Calu3 (cell line): ENCODE measurements around the gene COL16A1. TPM values are rescaled to one million over a fixed set of nuclear protein-coding genes. Genes with fewer than 3 reads are reported as not detected.

Source experiments
- BruUV-seq: library from RNA; stranded (reverse); fragments of 400-500 nt; replicated peaks from 2 replicates; lab custom pipeline; 2021; lab: Mats Ljungman, UMichigan
- CTCF ChIA-PET: fragments of 300-600 bp; sonication (Branson Sonifier 250); formaldehyde crosslinking; loops from one replicate; lab custom pipeline; 2022; ENCODE audit warnings: antibody characterized with exemption; lab: Charles Lee
- DNase-seq: peaks from one replicate; pipeline ENCODE4 v3.0.0; 2022
- H3K27ac Mint-ChIP-seq: one replicate; pipeline ENCODE4 v1.8.0; 2022; ENCODE audit warnings: mixed read lengths; ENCODE audit not compliant: unreplicated experiment
- H3K27me3 Mint-ChIP-seq: one replicate; pipeline ENCODE4 v1.8.0; 2022; ENCODE audit warnings: mixed read lengths; ENCODE audit not compliant: unreplicated experiment
- H3K36me3 Mint-ChIP-seq: one replicate; pipeline ENCODE4 v1.8.0; 2022; ENCODE audit warnings: mild to moderate bottlenecking, moderate library complexity, mixed read lengths; ENCODE audit not compliant: insufficient read depth, unreplicated experiment
- H3K4me1 Mint-ChIP-seq: one replicate; pipeline ENCODE4 v1.8.0; 2022; ENCODE audit warnings: mild to moderate bottlenecking, low read depth, mixed read lengths; ENCODE audit not compliant: unreplicated experiment
- H3K4me3 Mint-ChIP-seq: one replicate; pipeline ENCODE4 v1.8.0; 2022; ENCODE audit warnings: mild to moderate bottlenecking, low read depth, moderate library complexity, mixed read lengths; ENCODE audit not compliant: unreplicated experiment
- H3K9me3 Mint-ChIP-seq: one replicate; pipeline ENCODE4 v1.8.0; 2022; ENCODE audit warnings: low read depth, mixed read lengths; ENCODE audit not compliant: unreplicated experiment
- intact Hi-C: fragments of 100-400 bp; cut with micrococcal nuclease; formaldehyde crosslinking; loops from one replicate; pipeline ENCODE4 v1.10.0; 2022; ENCODE audit not compliant: unreplicated experiment
- total RNA-seq: library from RNA; stranded (reverse); gene quantifications from 2 replicates; pipeline ENCODE4 v1.2.3, GENCODE V29; 2022
- TF ChIP-seq, protein P1 (sequence below): fragments of 200-600 bp; IDR thresholded peaks from one replicate; pipeline ENCODE4 v1.8.0; 2022; ENCODE audit warnings: antibody characterized with exemption; ENCODE audit not compliant: unreplicated experiment

COL16A1 gene
- total RNA-seq, 1 experiment from 2014 or later = 3.8 TPM

DNA sequence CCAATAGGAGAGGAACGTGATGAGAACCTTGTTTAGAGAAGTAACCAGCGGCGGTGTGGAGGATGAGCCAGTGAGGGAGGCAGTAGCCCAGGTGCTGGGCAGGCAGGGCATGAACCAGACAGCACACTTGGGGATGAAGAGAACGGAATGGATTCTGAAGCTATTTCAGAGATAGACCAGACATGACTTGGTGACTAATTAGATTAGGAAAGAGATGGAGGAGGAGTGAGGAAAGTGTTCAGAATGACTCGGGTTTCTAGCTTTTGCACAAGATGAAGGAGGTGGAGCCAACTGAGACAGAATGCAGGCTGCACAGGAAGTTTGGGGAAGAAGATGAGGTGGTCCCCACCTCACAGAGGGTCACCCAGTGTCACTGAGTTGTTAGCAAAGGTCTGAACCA, 64.3 kb downstream of the COL16A1 start:
- intact Hi-C loops = no loop called here
- no peak overlapping the region for H3K4me3 Mint-ChIP-seq
- no peaks in the 10 kb centered on the region for H3K27me3 Mint-ChIP-seq
- no TSS peak for BruUV-seq
- H3K36me3 Mint-ChIP-seq = peaks cover 8% of the 10 kb centered on the region
- no peak for DNase-seq
- peaks cover 7% of the 10 kb centered on the region for H3K4me1 Mint-ChIP-seq
- TF ChIP-seq, protein P1, sequence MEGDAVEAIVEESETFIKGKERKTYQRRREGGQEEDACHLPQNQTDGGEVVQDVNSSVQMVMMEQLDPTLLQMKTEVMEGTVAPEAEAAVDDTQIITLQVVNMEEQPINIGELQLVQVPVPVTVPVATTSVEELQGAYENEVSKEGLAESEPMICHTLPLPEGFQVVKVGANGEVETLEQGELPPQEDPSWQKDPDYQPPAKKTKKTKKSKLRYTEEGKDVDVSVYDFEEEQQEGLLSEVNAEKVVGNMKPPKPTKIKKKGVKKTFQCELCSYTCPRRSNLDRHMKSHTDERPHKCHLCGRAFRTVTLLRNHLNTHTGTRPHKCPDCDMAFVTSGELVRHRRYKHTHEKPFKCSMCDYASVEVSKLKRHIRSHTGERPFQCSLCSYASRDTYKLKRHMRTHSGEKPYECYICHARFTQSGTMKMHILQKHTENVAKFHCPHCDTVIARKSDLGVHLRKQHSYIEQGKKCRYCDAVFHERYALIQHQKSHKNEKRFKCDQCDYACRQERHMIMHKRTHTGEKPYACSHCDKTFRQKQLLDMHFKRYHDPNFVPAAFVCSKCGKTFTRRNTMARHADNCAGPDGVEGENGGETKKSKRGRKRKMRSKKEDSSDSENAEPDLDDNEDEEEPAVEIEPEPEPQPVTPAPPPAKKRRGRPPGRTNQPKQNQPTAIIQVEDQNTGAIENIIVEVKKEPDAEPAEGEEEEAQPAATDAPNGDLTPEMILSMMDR = no peak
- H3K9me3 Mint-ChIP-seq = no peaks in the 10 kb centered on the region
- CTCF ChIA-PET = interaction anchor here (0.6 to 0.7 kb wide), 2 partner anchors 64 to 149 kb away, joined by 3 to 4 read pairs; partner anchors contain the start of gene COL16A1
- H3K27ac Mint-ChIP-seq = no peak overlapping the region

DNA sequence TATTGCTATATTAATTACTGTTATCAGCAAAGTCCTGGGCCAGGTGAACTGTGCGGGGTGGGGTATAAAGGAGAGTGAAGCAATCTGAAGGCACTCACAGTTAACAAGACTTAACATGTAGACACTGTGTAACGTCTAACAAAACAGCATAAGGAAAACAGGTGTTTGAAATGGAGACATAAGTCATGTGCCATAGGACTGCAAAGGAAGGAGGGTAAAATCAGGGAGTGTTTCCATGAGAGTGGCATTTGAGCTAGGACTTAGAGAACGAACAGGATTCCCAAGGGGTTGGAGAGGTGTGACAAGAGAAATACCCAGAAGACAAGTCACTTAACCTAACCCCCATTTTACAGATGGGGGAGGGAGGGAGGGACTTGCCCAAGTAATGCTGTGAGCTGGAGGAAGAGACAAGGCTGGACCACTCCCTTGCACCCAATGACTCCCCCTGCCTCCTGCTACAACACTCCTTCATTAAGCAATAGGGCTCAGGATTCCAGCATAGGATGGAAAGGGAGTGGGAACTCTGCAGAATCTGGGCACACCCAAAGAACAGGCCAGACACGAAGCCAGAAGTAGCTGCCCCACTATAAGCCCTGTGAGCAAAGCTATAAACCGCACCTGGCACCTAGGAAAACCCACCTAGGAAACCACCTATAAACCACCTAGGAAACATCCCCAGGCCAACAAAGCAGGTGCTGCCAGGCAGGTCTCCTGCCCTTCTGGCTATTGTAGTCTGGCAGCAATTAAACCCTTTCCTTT, 65.7 kb downstream of the COL16A1 start:
- Mint-ChIP-seq H3K4me1 (no peaks in the 10 kb centered on the region), H3K27me3 (no peaks in the 10 kb centered on the region), H3K27ac (no peak overlapping the region), H3K9me3 (no peaks in the 10 kb centered on the region), H3K4me3 (no peak overlapping the region), H3K36me3 (no peaks in the 10 kb centered on the region)
- TF ChIP-seq, protein P1 = no peak
- no peak for DNase-seq
- no TSS peak for BruUV-seq
- intact Hi-C loops = no loop called here
- CTCF ChIA-PET = interaction anchor here (0.7 kb wide), 1 partner anchor 63 kb away, joined by 9 read pairs; no protein-coding TSS in a partner anchor

DNA sequence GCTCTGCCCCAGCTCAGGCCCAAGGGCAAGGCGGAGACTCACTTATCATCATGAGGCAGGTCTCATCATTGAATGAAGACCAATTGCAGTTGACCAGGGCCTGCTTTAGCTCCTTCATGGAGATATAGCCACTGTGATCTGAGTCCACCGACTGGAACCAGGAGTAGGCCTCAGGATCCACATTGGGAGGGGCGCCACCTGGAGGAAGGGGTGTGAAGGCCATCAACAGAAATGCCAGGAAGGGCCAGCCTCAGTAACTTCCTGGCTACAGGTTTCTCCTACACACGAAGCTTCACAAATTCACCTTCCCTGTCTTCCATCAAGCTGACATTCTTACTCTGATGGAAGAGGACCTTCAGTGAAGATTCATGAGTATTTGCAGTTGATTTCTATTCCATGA, 70.7 kb downstream of the COL16A1 start:
- BruUV-seq = no TSS peak
- no peaks in the 10 kb centered on the region for H3K9me3 Mint-ChIP-seq
- intact Hi-C loops = no loop called here
- TF ChIP-seq, protein P1 = peak; percentile 48
- DNase-seq = peak; percentile 66
- no peaks in the 10 kb centered on the region for H3K27me3 Mint-ChIP-seq
- CTCF ChIA-PET = interaction anchor here (0.5 kb wide), 1 partner anchor 454 kb away, joined by 5 read pairs; no protein-coding TSS in a partner anchor
- no peak overlapping the region for H3K4me3 Mint-ChIP-seq
- H3K27ac Mint-ChIP-seq = no peak overlapping the region
- peaks cover 19% of the 10 kb centered on the region for H3K36me3 Mint-ChIP-seq
- H3K4me1 Mint-ChIP-seq = no peaks in the 10 kb centered on the region

DNA sequence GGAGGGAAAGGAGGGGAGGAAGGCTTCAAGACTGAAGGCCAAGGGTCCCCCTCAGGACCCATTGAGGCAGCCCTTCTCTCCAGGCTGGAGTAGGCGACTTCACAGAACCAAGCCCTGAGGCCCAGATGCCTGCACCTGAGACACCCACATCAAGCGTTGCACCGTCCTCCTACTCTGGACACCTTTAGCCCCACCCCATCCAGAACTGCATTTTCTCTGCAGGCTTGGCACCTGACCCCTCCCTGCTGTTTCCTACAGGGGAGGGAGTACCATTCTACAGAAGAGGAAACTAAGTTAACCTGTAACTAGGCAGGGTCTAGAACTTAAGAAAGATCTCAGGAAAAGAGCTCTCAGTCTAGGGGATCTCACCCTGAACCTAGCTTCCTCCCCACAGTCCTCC, 71.2 kb downstream of the COL16A1 start:
- no TSS peak for BruUV-seq
- TF ChIP-seq, protein P1 = no peak
- Mint-ChIP-seq H3K27me3 (no peaks in the 10 kb centered on the region), H3K27ac (no peak overlapping the region), H3K4me3 (no peak overlapping the region), H3K4me1 (no peaks in the 10 kb centered on the region), H3K9me3 (no peaks in the 10 kb centered on the region), H3K36me3 (peaks cover 19% of the 10 kb centered on the region)
- DNase-seq = no peak
- intact Hi-C loops = no loop called here
- CTCF ChIA-PET = interaction anchor here (0.5 kb wide), 1 partner anchor 455 kb away, joined by 5 read pairs; no protein-coding TSS in a partner anchor
